SK-N-SH (cell line): ENCODE measurements around the gene CASQ1.

Source experiments
- CTCF ChIP-seq: fragments of 200-600 bp; sonication (generic); IDR thresholded peaks from 2 replicates; pipeline ENCODE4 v1.6.1; 2017; ENCODE audit warnings: antibody characterized with exemption, mild to moderate bottlenecking, moderate library complexity
- ELF1 ChIP-seq: IDR thresholded peaks from 2 replicates; pipeline ENCODE4 v1.4.0; 2012
- EP300 ChIP-seq, 2 experiments: IDR thresholded peaks; 2 replicates each; pipeline versions ENCODE4 v1.4.0 to v1.6.1; 2012; ENCODE audit warnings: borderline replicate concordance in 1 of 2, low read depth in 1 of 2, low read length in 1 of 2
- GABPA ChIP-seq: IDR thresholded peaks from 2 replicates; pipeline ENCODE4 v1.4.0; 2012; ENCODE audit warnings: low read depth, mild to moderate bottlenecking
- NFIC ChIP-seq: IDR thresholded peaks from 2 replicates; pipeline ENCODE4 v1.4.0; 2012; ENCODE audit warnings: borderline replicate concordance
- POLR2AphosphoS5 ChIP-seq: IDR thresholded peaks from 2 replicates; pipeline ENCODE4 v1.6.1; 2012; ENCODE audit warnings: low read depth, low read length
- RAD21 ChIP-seq: IDR thresholded peaks from 2 replicates; pipeline ENCODE4 v1.6.1; 2012; ENCODE audit warnings: mild to moderate bottlenecking, low read length
- REST ChIP-seq: IDR thresholded peaks from 2 replicates; pipeline ENCODE4 v1.6.1; 2012; ENCODE audit warnings: mild to moderate bottlenecking, low read depth, low read length, moderate library complexity
- SIN3A ChIP-seq: IDR thresholded peaks from 2 replicates; pipeline ENCODE4 v1.6.1; 2012; ENCODE audit warnings: low read depth, mild to moderate bottlenecking, low read length, moderate library complexity, borderline replicate concordance
- SMC3 ChIP-seq: IDR thresholded peaks from 2 replicates; pipeline ENCODE4 v1.6.1; 2012; ENCODE audit warnings: low read depth, low read length, improper control_type of control experiment
- TCF12 ChIP-seq: IDR thresholded peaks from 2 replicates; pipeline ENCODE4 v1.4.0; 2012
- YY1 ChIP-seq: IDR thresholded peaks from 2 replicates; pipeline ENCODE4 v1.4.0; 2012; ENCODE audit warnings: low read depth, mild to moderate bottlenecking
- TF ChIP-seq, protein P1 (sequence below): IDR thresholded peaks from 2 replicates; pipeline ENCODE4 v1.4.0; 2012; ENCODE audit warnings: low read depth, borderline replicate concordance

GRCh38 chr1:160196143-160196542 is 5.8 kb downstream of the CASQ1 start:
- TF ChIP-seq GABPA = no peak
- TF ChIP-seq SIN3A = no peak
- TF ChIP-seq YY1 = no peak
- TF ChIP-seq POLR2AphosphoS5 = no peak
- TF ChIP-seq SMC3 = no peak
- TF ChIP-seq REST = no peak
- TF ChIP-seq CTCF = no peak
- TF ChIP-seq RAD21 = no peak
- TF ChIP-seq NFIC = no peak
- no peak for TF ChIP-seq EP300 (IDR thresholded peaks at IDR 0.05; ENCODE audit: borderline replicate concordance in 1 of 2, low read depth in 1 of 2, low read length in 1 of 2)
- TF ChIP-seq TCF12 = no peak
- TF ChIP-seq, protein P1, sequence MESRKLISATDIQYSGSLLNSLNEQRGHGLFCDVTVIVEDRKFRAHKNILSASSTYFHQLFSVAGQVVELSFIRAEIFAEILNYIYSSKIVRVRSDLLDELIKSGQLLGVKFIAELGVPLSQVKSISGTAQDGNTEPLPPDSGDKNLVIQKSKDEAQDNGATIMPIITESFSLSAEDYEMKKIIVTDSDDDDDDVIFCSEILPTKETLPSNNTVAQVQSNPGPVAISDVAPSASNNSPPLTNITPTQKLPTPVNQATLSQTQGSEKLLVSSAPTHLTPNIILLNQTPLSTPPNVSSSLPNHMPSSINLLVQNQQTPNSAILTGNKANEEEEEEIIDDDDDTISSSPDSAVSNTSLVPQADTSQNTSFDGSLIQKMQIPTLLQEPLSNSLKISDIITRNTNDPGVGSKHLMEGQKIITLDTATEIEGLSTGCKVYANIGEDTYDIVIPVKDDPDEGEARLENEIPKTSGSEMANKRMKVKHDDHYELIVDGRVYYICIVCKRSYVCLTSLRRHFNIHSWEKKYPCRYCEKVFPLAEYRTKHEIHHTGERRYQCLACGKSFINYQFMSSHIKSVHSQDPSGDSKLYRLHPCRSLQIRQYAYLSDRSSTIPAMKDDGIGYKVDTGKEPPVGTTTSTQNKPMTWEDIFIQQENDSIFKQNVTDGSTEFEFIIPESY = no peak
- no peak for TF ChIP-seq ELF1
